Measurements from ENCODE around the gene TKT. TPM values are rescaled to one million over a fixed set of nuclear protein-coding genes. Genes with fewer than 3 reads are reported as not detected.
"Not testable (repeated sequence)": the region's sequence is repeated elsewhere in the genome, so short reads cannot be mapped to it uniquely, and the experiment has no call there.

Gene TKT
- total and polyA plus RNA-seq, 7 donors, result 10.5 to 51.9 (median 23.1) TPM

DNA sequence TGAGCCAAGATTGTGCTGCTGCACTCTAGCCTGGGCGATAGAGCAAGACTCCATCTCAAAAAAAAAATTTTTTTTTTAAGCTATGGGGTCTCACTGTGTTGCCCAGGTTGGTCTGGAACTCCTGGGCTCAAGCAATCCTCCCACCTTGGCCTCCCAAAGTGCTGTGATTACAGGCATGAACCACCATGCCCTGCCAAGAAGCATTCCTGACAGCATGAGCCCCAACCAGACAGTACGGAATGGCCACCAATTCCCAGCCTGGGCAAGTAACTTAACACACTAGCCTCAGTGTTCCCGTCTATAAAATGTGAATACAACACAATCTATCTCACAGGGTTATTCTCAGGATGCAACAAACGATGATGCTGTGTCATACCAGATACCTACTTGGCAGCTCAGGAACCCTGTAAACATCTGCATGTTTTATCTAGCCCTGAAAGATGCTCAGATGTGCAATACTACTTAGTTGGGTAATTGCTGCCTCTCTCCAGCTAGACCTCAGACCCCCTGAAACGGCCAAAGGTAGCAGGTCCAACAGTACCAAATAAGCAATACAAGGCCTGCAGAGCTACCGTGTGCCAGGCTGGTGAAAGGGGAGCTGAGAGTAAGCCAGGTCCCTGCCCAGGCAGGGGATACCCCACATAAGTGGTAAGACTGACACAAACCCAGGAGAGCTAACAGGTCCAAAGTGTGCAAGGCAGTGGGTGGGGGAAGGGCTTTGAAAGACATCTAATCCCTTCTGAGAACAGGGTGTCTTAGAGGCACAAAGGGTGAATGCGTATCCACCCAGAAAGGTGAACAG is 1.9 kb downstream of the TKT start:
- intact Hi-C loops (cut with DNase I), result loop anchor here in 1 of 2 donors (1.0 kb wide), 1 partner anchor 10 kb away; no protein-coding TSS in a partner anchor
- H3K4me3 ChIP-seq, result peak overlapping the region; percentile 99
- H3K9me3 ChIP-seq, result no peaks in the 10 kb centered on the region
- ATAC-seq (peak in 2 of 4 donors; percentile 1 to 5), DNase-seq (no peak)
- TF ChIP-seq, protein P1, sequence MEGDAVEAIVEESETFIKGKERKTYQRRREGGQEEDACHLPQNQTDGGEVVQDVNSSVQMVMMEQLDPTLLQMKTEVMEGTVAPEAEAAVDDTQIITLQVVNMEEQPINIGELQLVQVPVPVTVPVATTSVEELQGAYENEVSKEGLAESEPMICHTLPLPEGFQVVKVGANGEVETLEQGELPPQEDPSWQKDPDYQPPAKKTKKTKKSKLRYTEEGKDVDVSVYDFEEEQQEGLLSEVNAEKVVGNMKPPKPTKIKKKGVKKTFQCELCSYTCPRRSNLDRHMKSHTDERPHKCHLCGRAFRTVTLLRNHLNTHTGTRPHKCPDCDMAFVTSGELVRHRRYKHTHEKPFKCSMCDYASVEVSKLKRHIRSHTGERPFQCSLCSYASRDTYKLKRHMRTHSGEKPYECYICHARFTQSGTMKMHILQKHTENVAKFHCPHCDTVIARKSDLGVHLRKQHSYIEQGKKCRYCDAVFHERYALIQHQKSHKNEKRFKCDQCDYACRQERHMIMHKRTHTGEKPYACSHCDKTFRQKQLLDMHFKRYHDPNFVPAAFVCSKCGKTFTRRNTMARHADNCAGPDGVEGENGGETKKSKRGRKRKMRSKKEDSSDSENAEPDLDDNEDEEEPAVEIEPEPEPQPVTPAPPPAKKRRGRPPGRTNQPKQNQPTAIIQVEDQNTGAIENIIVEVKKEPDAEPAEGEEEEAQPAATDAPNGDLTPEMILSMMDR (IDR thresholded peaks at IDR 0.05), result no peak
- H3K27me3 ChIP-seq (ENCODE audit: insufficient read depth in 3 of 3, low read length in 2 of 3), result no peaks in the 10 kb centered on the region
- H3K36me3 ChIP-seq (ENCODE audit: insufficient read depth in 1 of 2, low read depth in 1 of 2), result no peaks in the 10 kb centered on the region
- no peak overlapping the region for H3K27ac ChIP-seq
- 70 to 89% (median 84%) methylated on average over 7 of the region's 7 CpGs for WGBS, 3 donors
- H3K4me1 ChIP-seq, result peaks cover 42% of the 10 kb centered on the region

DNA sequence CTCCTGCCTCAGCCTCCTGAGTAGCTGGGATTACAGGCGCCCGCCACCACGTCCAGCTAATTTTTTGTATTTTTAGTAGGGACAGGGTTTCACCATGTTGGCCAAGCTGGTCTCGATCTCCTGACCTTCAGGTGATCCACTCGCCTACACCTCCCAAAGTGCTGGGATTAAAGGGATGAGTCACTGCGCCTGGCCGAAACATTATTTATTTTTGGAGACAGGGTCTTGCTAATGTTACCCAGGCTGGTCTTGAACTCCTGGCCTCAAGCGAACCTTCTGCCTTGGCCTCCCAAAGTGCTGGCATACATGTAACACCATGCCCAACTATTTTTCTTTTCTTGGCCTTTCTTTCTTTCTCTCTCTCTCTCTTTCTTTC is 2.9 kb downstream of the TKT start:
- 69 to 92% (median 84%) methylated on average over 8 of the region's 8 CpGs for WGBS, 3 donors
- ATAC-seq; H3K27ac ChIP-seq; H3K36me3 ChIP-seq (ENCODE audit: insufficient read depth in 1 of 2, low read depth in 1 of 2); H3K27me3 ChIP-seq (ENCODE audit: insufficient read depth in 3 of 3, low read length in 2 of 3); DNase-seq; H3K9me3 ChIP-seq: not testable (repeated sequence)
- peak overlapping the region; percentile 99 for H3K4me3 ChIP-seq
- peaks cover 38% of the 10 kb centered on the region for H3K4me1 ChIP-seq
- intact Hi-C loops (cut with DNase I), result loop anchor here in 1 of 2 donors (1.0 kb wide), 1 partner anchor 9 kb away; no protein-coding TSS in a partner anchor

DNA sequence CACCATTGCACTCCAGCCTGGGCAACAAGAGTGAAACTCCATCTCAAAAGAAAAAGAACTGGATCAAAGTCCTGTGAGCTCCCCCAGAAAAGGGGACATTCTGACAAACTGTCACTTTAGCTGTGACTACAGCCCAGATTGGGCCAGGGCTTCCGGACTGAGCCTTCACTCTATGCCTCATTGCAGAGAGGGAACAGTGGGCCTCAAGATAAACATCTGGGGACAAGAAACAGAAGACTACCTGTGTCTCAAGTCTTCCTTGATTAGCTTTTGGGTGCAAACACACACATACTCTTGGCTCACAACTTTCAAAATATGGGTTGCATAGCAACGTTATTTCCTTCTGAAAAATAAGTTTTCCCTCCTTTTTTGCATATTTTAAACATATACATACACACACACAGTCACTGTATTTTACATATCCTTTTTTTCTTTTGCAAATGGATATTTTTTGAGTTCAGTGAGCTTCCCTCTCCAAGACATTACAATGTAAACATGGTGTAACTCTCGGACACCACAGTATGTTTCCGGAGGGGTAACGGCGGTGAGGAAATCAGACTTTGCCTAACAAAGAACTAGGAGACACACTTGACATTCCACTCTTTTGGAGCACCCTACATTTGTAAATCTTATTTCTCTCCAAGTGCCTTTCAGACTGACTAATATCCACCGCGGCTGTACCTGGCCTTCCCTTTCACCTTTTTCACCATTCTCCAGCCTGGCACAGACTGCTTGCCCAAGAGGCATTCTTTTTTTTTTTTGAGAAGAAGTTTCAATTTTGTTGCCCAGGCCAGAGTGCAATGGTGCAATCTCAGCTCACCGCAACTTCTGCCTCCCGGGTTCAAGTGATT is 3.5 kb downstream of the TKT start:
- DNase-seq (no peak), ATAC-seq (no peak)
- Histone ChIP-seq H3K27ac (no peak overlapping the region), H3K27me3 (ENCODE audit: insufficient read depth in 3 of 3, low read length in 2 of 3) (no peaks in the 10 kb centered on the region), H3K4me3 (peak overlapping the region; percentile 99), H3K9me3 (no peaks in the 10 kb centered on the region), H3K4me1 (peaks cover 38% of the 10 kb centered on the region), H3K36me3 (ENCODE audit: insufficient read depth in 1 of 2, low read depth in 1 of 2) (no peaks in the 10 kb centered on the region)
- WGBS, 3 donors, result 75 to 80% (median 78%) methylated on average over 10 of the region's 10 CpGs
- intact Hi-C loops (cut with DNase I), result no loop called here
- TF ChIP-seq, protein P1 (IDR thresholded peaks at IDR 0.05), result no peak

DNA sequence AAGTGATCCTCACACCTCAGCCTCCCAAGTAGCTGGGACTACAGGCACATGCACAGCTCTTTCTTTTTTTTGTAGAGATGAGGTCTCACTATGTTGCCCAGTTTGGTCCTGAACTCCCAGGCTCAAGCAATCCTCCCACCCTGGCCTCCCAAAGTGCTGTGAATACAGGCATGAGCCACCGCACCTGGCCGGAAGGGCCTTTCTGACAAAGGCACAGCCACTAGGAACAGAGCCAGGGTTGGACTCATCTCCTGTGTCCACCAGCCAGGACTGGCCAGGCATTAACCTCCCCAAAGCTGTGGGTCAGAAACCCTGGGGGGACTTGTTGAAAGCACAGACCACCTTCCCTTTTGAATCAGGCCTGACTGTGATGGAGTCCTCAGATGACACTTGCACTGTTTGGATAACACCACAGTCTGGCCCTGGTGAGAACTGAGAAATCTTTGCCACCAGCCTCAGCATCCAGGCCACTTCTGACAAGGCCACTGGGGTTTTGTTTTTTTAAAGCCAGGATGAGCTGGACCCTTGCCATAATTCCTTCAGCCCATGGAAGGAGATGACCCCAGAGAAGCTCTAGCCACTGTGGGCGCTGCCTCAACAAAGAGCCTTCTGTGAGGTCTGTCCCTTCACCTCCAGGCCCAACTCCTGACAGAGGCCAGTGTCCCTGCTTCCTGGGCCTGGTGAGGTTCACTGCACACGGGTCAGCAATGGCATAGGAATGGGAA is 4.8 kb downstream of the TKT start:
- intact Hi-C loops (cut with DNase I), result no loop called here
- Histone ChIP-seq H3K9me3 (no peaks in the 10 kb centered on the region), H3K27ac (no peak overlapping the region), H3K4me3 (peak overlapping the region; percentile 99), H3K36me3 (ENCODE audit: insufficient read depth in 1 of 2, low read depth in 1 of 2) (no peaks in the 10 kb centered on the region), H3K27me3 (ENCODE audit: insufficient read depth in 3 of 3, low read length in 2 of 3) (no peaks in the 10 kb centered on the region), H3K4me1 (peaks cover 38% of the 10 kb centered on the region)
- DNase-seq (no peak), ATAC-seq (no peak)
- TF ChIP-seq, protein P1 (IDR thresholded peaks at IDR 0.05), result no peak
- 72 to 92% (median 87%) methylated on average over 4 of the region's 4 CpGs for WGBS, 3 donors
